ENCODE measurements around the gene ZNF433.
A peak's percentile ranks its signal among the peaks of the same experiment; 100 is the strongest.
"Not testable (repeated sequence)": the region's sequence is repeated elsewhere in the genome, so short reads cannot be mapped to it uniquely, and the experiment has no call there.

Gene ZNF433

DNA sequence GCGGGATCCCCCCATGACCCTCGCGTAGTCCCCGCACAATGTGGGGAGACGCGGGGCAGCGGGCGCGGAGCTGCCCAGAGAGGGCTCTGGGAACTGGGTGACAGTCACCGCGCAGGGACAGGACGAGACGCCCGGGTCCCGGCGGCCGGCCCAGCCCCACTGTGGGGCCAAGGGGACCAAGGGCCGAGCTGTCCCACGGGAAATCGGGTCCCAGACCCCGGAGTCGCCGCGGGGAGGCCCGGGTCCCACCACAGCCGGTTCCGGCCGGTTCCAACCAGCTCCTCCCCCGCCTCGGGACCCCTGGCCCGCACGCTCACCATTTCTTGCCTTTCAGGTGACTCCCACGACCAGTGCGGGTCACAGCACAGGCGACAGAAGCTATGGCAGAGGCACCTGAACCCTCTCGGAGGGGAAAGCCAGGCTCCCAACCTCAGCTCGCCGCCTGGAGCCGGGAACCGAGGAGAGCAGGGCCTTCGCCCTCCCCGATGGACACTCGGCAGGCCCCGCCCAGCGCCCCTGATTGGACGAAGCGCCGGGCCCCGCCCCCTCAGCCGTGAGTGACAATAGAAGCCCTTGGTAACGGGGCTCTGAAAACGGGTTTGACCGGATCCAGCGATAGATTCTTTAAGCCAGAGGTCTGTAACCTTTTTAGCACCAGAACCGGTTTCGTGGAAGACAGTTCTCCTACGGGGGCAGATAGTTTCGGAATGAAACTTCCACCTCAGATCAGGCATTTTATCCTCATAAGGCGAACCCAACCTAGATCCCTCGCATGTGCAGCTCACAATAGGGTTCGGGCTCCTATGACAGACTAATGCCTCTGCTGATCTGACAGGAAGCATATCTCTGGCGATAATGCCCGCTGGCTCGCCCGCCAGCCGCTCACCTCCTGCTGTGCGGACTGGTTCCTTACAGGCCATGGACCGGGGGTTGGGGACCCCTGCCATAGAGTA is at the start of gene ZNF433:
ZNF433 (minus strand) TSS at position 460 of the 953 bp plus-strand sequence; CDS start at position 320, 140 bp downstream.
- DNase-seq: peak; percentile 61 to 72

DNA sequence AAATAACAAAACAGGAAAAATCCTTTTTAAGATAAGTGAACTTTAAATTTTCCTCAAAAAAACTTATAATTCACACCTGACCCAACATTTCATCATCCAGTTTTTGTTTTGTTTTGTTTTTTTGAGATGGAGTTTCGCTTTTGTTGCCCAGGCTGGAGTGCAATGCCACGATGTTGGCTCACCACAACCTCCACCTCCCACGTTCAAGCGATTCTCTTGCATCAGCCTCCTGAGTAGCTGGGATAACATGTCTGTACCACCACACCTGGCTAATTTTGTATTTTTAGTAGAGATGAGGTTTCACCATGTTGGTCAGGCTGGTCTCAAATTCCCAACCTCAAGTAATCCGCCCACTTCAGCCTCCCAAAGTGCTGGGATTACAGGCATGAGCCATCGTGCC is 47.9 kb upstream of the ZNF433 start:
- DNase-seq: not testable (repeated sequence)

GRCh38 chr19:12077375-12077774 is 41.9 kb upstream of the ZNF433 start:
- no peak for DNase-seq

GRCh38 chr19:12076331-12076730 is 40.9 kb upstream of the ZNF433 start:
- DNase-seq: not testable (repeated sequence)

GRCh38 chr19:12075538-12076139 is 40.2 kb upstream of the ZNF433 start:
- no peak for DNase-seq

GRCh38 chr19:12064590-12065538 is 29.4 kb upstream of the ZNF433 start, which contains the start of gene ZNF844:
Gene ZNF844, plus strand, starts transcription at chr19:12064731. Its CDS starts 143 bp downstream, at chr19:12064874.
- DNase-seq: peak; percentile 70 to 72

DNA sequence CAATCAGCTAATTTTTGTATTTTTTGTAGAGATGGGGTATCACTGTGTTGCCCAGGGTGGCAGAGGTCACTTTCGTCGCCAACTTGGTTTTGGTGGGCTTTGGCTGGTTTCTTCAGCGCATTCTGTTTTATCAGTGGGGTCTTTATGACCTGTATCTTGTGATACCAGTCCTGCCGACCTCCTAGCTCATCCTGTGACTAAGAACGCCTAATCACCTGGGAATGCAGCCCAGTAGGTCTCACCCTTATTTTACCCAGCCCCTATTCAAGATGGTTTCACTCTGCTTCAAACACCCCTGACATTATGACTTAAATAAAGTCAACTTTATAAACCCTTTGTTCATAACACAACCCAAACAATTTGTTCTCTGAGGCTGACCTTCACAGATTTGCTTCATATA is 20.3 kb upstream of the ZNF433 start:
- DNase-seq: no peak

GRCh38 chr19:12052497-12053169 is 17.2 kb upstream of the ZNF433 start, which contains the start of gene ZNF878:
Gene ZNF878, minus strand, starts transcription at chr19:12052961. Its CDS starts 160 bp downstream, at chr19:12052801.
- peak; percentile 52 to 60 for DNase-seq

DNA sequence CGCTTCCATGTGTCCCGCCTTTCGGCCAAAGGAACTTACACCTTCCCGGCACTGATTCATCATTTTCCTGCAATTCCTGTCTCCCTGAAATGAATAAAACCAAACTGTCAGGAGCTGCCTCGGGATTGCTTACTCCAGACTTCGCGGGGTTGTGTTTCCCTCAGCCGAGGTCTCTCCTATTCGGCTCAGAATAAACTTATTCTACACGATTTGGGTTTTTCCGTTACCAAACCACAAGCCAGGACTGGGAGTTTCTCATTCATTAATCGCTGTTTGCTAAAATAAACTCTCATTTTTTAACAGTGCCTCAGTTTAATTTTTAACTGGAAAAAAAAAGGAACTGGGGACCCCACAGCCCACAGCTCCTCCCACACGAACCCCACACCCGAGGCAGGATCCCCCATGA is 16.6 kb upstream of the ZNF433 start:
- DNase-seq: no peak

- no peak for DNase-seq
These were observed 12.4 kb upstream of the ZNF433 start for GRCh38 chr19:12047868-12048267.

DNA sequence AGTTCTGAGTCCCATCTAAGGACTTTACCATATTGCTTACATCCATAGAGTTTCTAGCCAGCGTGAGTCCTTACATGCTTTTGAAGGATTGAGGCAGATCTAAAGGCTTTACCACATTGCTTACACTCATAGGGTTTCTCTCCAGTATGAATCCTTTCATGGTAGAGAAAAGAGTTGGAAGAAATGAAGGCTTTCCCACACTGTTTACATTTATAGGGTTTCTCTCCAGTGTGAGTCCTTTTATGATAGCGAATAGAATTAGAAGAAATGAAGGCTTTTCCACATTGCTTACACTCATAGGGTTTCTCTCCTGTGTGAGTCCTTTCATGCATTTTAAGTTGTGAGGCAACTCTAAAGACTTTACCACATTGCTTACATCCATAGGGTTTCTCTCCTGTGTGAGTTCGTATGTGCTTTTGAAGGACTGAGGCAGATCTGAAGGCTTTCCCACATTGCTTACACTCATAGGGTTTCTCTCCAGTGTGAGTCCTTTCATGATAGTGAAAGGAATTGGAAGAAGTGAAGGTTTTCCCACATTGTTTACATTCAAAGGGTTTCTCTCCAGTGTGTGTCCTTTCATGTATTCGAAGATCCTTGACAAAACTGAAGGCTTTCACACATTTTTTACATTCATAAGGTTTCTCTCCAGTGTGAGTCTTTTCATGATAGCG is 8.4 kb upstream of the ZNF433 start:
- no peak for DNase-seq

DNA sequence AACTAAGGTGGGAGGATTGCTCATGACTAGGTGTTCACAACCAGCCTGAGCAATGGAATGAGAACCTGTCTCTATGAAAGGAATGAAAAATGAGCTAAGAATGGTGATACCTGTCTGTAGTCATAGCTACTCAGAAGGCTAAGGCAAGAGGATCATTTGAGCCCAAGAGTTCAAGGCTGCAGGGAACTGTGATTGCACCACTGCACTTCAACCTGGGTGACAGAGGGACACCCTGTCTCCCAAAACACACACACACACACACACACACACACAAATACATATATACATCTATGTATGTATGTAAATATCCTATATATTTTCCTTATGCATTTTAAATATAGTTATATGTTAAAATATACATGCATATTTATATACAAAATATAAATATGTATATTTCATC is 7.4 kb upstream of the ZNF433 start:
- no peak for DNase-seq

- DNase-seq: no peak
These were observed 859 bp downstream of the ZNF433 start for GRCh38 chr19:12034620-12035019.

DNA sequence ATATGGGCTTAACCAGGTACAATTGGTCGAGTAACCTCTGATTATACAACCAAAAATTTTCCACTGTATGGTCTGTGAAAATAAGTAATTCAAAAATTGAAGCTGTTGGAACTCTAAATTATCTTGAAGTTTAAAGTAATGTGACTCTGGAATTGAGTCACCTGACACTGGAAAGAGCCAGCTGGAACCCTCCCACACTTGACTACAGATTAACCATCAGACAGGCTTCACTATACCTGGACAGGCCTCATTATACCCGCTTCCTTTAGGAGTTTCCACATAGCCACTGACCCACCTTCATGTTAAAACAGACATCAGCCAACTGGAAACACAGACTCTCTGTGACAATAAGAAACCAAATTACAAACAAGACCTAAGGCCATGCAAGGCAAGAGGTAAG is 1.3 kb downstream of the ZNF433 start:
- DNase-seq: no peak

DNA sequence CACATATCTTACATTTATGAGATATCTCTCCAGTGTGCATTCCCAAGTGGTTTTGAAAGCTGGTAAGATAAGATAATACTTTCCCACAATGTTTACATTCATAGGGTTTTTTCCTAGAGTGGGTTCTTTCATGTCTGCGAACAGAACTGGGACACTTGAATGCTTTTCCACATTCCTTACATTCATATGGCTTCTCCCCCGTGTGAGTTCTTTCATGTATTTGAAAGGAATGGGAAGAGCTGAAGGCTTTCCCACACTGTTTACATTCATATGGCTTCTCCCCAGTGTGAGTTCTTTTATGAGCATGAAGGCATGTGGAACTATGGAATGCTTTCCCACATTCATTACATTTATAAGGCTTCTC is 19.7 kb downstream of the ZNF433 start:
- no peak for DNase-seq

- DNase-seq: no peak
These were observed 20.3 kb downstream of the ZNF433 start for GRCh38 chr19:12015015-12015752.

DNA sequence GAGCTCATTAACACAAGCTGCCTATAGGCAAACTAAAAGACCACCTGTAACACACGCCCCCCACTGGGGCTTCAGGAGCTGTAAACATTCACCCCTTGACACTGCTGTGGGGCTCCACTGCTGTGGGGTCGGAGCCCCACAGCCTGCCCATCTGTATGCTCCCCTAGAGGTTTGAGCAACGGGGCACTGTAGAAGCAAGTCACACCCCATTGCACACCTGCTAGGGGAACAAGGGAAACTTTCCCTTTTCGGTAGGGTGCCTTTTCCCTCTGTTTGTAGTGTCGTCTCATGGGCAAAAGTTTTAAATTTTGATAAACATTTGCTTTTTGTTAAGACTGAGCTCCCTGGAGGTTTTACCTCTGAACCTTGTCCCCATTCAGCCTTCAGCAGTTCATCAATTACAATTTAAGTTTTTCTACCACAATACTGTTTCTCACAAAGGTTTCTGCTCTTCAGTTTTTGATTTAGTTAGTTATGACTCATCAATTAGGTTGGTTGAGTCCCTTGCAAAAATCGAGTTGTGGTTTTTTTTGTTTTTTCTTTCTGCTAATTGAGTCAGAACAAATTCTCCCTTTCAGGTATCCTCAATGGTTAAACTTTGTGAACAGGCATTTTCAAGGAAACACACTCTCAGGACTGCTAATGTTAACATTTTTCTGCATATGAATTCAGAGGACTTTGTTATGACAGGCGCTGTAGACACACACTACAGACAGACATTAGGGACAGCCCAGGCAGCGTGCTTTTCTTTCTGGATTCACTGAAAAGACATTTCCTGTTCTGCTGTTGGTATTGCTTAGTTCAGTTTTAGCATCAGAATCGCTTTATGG is 35.1 kb downstream of the ZNF433 start:
- DNase-seq: no peak

GRCh38 chr19:11995174-11995573 is 40.3 kb downstream of the ZNF433 start:
- no peak for DNase-seq

GRCh38 chr19:11991921-11992320 is 43.6 kb downstream of the ZNF433 start:
- not testable (repeated sequence) for DNase-seq

GRCh38 chr19:11989112-11989456 is 46.4 kb downstream of the ZNF433 start:
- no peak for DNase-seq

All from stimulated activated CD4-positive, alpha-beta T cell treated with anti-CD3 and anti-CD28 coated beads, Interleukin-2, amount 100 ng/mL, for 48 hours (primary cell).